K562 (cell line): ENCODE results near the gene ITGBL1. TPM values are rescaled to one million over a fixed set of nuclear protein-coding genes. Genes with fewer than 3 reads are reported as not detected.

Experiments used
- ATAC-seq: fragments of 200-7000 bp; cut with Tn5 transposase; 3 replicates; pipeline ENCODE4 v1.9.1; 2020; ENCODE audit warnings: moderate library complexity
- BruUV-seq: library from RNA; stranded (reverse); fragments of 400-500 nt; replicated peaks from 2 replicates; lab custom pipeline; 2021; lab: Mats Ljungman, UMichigan
- CTCF ChIA-PET: fragments of 300-600 bp; formaldehyde crosslinking; extraction: SDS; loops from one replicate; lab custom pipeline; 2021; ENCODE audit warnings: low intra/inter-chr PET ratio; lab: Yijun Ruan, JAX
- POLR2A ChIA-PET: fragments of 300-600, 350-650 bp; sonication (Branson Sonifier 250); formaldehyde crosslinking; extraction: SDS; loops from one replicate; lab custom pipeline; 2021; ENCODE audit warnings: antibody characterized with exemption, inconsistent platforms; lab: Yijun Ruan, JAX
- DNase-seq, 4 experiments: peaks; one replicate each; pipeline versions ENCODE4 v3.0.0 to v3.0.0-alpha.2; 2011 to 2018; ENCODE audit warnings: low spot score in 3 of 4, mixed read lengths in 3 of 4; ENCODE audit errors: extremely low read depth in 1 of 4
- FAIRE-seq: peaks from 2 replicates; lab custom pipeline; 2011; peaks lifted over from hg19 to GRCh38; lab: Jason Lieb, UNC
- H2AFZ ChIP-seq: 2 replicates; pipeline ENCODE4 v1.6.0; 2011; ENCODE audit warnings: low read depth, low read length, control low read depth, inconsistent platforms
- H3K27ac ChIP-seq: fragments of 200-600 bp; 3 replicates; pipeline ENCODE4 v1.8.0; 2011; ENCODE audit warnings: low read depth, mild to moderate bottlenecking, control low read depth, inconsistent platforms, low read length, moderate library complexity, mixed read lengths; ENCODE audit errors: extremely low read depth
- H3K27me3 ChIP-seq, 2 experiments: fragments of 300-600 bp in 1 of 2; 2 replicates in 1 of 2; 3 replicates in 1 of 2; pipeline versions ENCODE4 v1.6.0 to v1.8.0; 2011; ENCODE audit warnings: inconsistent platforms in 2 of 2, low read length in 2 of 2, mild to moderate bottlenecking in 1 of 2, mixed read lengths in 1 of 2, moderate library complexity in 1 of 2; ENCODE audit not compliant: control insufficient read depth in 2 of 2, insufficient read depth in 2 of 2
- H3K36me3 ChIP-seq: fragments of 300-600 bp; 3 replicates; pipeline ENCODE4 v1.8.0; 2011; ENCODE audit warnings: mild to moderate bottlenecking, low read length, inconsistent platforms; ENCODE audit not compliant: control insufficient read depth, insufficient read depth
- H3K4me1 ChIP-seq, 2 experiments: fragments of 200-600 bp in 1 of 2; replicated peaks in 1 of 2; 2 replicates in 1 of 2; 3 replicates in 1 of 2; pipeline versions ENCODE4 v1.5.1 to v1.8.0; 2011; ENCODE audit warnings: inconsistent platforms in 2 of 2, low read length in 2 of 2, mild to moderate bottlenecking in 1 of 2, mixed read lengths in 1 of 2, moderate library complexity in 1 of 2; ENCODE audit not compliant: control insufficient read depth in 2 of 2, insufficient read depth in 2 of 2
- H3K4me2 ChIP-seq: 2 replicates; pipeline ENCODE4 v1.6.1; 2011; ENCODE audit warnings: low read length, control low read depth, inconsistent platforms, mixed read lengths; ENCODE audit not compliant: insufficient read depth
- H3K4me3 ChIP-seq: fragments of 200-600 bp; sonication (generic), shearing (Covaris generic); 2 replicates; pipeline ENCODE4 v1.5.1; 2016; ENCODE audit warnings: control low read depth, inconsistent platforms
- H3K79me2 ChIP-seq: fragments of 200-600 bp; 3 replicates; pipeline ENCODE4 v1.8.0; 2011; ENCODE audit warnings: low read length, inconsistent platforms; ENCODE audit not compliant: control insufficient read depth, insufficient read depth
- H3K9ac ChIP-seq, 2 experiments: 2 replicates each; pipeline versions ENCODE4 v1.6.0 to v1.6.1; 2011; ENCODE audit warnings: low read depth in 2 of 2, low read length in 2 of 2, control low read depth in 1 of 2, inconsistent platforms in 1 of 2, mild to moderate bottlenecking in 1 of 2, mixed read lengths in 1 of 2; ENCODE audit not compliant: insufficient read depth in 1 of 2
- H3K9me1 ChIP-seq: one replicate; pipeline ENCODE4 v1.6.0; 2011; ENCODE audit warnings: inconsistent platforms, mild to moderate bottlenecking, low read length, moderate library complexity; ENCODE audit not compliant: control insufficient read depth, insufficient read depth
- H3K9me3 ChIP-seq: replicated peaks from 2 replicates; pipeline ENCODE4 v1.5.1; 2011; ENCODE audit warnings: low read depth, low read length, inconsistent platforms; ENCODE audit not compliant: control insufficient read depth, insufficient read depth
- H4K20me1 ChIP-seq: replicated peaks from 2 replicates; pipeline ENCODE4 v1.6.1; 2011; ENCODE audit warnings: low read length, inconsistent platforms, mixed read lengths; ENCODE audit not compliant: control insufficient read depth, insufficient read depth
- E2F1 ChIP-seq: sonication (generic); formaldehyde crosslinking; IDR thresholded peaks from 2 replicates; pipeline ENCODE4 v1.8.1; 2023; ENCODE audit warnings: mild to moderate bottlenecking, missing genetic modification reagents, moderate library complexity
- MTA2 ChIP-seq: fragments of 450-650 bp; IDR thresholded peaks from 2 replicates; pipeline ENCODE4 v1.6.1; 2016; ENCODE audit warnings: low read depth
- SAFB ChIP-seq: fragments of 200-400 bp; formaldehyde crosslinking; IDR thresholded peaks from 2 replicates; pipeline ENCODE4 v1.6.1; 2017; ENCODE audit warnings: low read depth, low read length, borderline replicate concordance
- ZNF143 ChIP-seq: sonication (generic); formaldehyde crosslinking; IDR thresholded peaks from 2 replicates; pipeline ENCODE4 v1.9.0; 2022; ENCODE audit warnings: mild to moderate bottlenecking, missing genetic modification reagents
- ZNF197 ChIP-seq: fragments of 200-800 bp; sonication (Bioruptor generic); IDR thresholded peaks from 2 replicates; pipeline ENCODE4 v1.6.1; 2016; ENCODE audit warnings: low read depth, missing genetic modification characterization, missing compliant biosample characterization
- WGBS: fragments of 100-300 bp; shearing (Covaris generic); methylation state at CpG from one replicate; pipeline ENCODE4 v1.1.6; 2016; ENCODE audit warnings: low coverage, mixed read lengths; ENCODE audit not compliant: insufficient coverage; ENCODE audit errors: missing lambda C conversion rate; 5-methylcytosine and 5-hydroxymethylcytosine counted together
- in situ Hi-C: fragments of 300-500 bp; cut with MboI; formaldehyde crosslinking; loops from 4 replicates; pipeline ENCODE4 v1.15.0; 2018; ENCODE audit warnings: inconsistent platforms, mixed read lengths
- intact Hi-C: fragments of 100-400 bp; cut with micrococcal nuclease; formaldehyde crosslinking; loops from 2 replicates; pipeline ENCODE4 v1.14.2; 2022
- polyA plus RNA-seq, 8 experiments: library from polyadenylated mRNA; depleted of rRNA in 4 of 8; stranded (reverse) in 5 of 8; unstranded in 3 of 8; fragments of >200 nt; fragmentation: Nextera tagmentation in 2 of 8; fragmentation: Illumina TruSeq in 1 of 8; extraction: Ambion mirVana in 2 of 8; extraction: Trizol in 1 of 8; gene quantifications; 2 replicates each; pipeline versions ENCODE4 v1.2.1 to v1.2.3, GENCODE V29; 2011 to 2014; ENCODE audit warnings: inconsistent platforms in 1 of 8, missing spikeins in 1 of 8
- total RNA-seq, 7 experiments: library from RNA; depleted of rRNA in 6 of 7; stranded (reverse); fragments of >200 nt in 6 of 7; fragmentation: Illumina TruSeq in 2 of 7; extraction: Trizol in 2 of 7; gene quantifications; 2 replicates each; pipeline versions ENCODE4 v1.2.1 to v1.2.3, GENCODE V29; 2011 to 2021; ENCODE audit warnings: low replicate concordance in 1 of 7
- TF ChIP-seq, protein P1 (sequence below): fragments of 450-650 bp; conservative IDR thresholded peaks from 2 replicates; pipeline ENCODE4 v1.6.1; 2016; ENCODE audit warnings: missing genetic modification characterization, low read depth, mild to moderate bottlenecking, control low read depth, missing compliant biosample characterization

Gene ITGBL1
- total and polyA plus RNA-seq, 9 of the 15 experiments (the other 6 are each of a cell fraction or from before 2014, with no cell fraction given), result 0.04 to 0.73 (median 0.32) TPM; not detected in 1

GRCh38 chr13:101572456-101572855 is 120.0 kb downstream of the ITGBL1 start:
- Histone ChIP-seq H3K27me3 (no peaks in the 10 kb centered on the region), H3K4me3 (no peak overlapping the region), H4K20me1 (no peaks in the 10 kb centered on the region), H3K9ac (no peak overlapping the region), H3K36me3 (no peaks in the 10 kb centered on the region), H3K4me1 (no peaks in the 10 kb centered on the region), H2AFZ (no peak overlapping the region), H3K79me2 (no peaks in the 10 kb centered on the region), H3K27ac (no peak overlapping the region), H3K4me2 (no peak overlapping the region), H3K9me3 (no peaks in the 10 kb centered on the region), H3K9me1 (no peaks in the 10 kb centered on the region)
- FAIRE-seq (no peak), DNase-seq (no peak), ATAC-seq (no peak)
- BruUV-seq, result no TSS peak
- in situ Hi-C loops (no loop called here), intact Hi-C loops (no loop called here)
- WGBS, result 0% methylated on average over 4 of the region's 5 CpGs
- TF ChIP-seq MTA2, result no peak
- ChIA-PET POLR2A (no interaction called here), CTCF (no interaction called here)

DNA sequence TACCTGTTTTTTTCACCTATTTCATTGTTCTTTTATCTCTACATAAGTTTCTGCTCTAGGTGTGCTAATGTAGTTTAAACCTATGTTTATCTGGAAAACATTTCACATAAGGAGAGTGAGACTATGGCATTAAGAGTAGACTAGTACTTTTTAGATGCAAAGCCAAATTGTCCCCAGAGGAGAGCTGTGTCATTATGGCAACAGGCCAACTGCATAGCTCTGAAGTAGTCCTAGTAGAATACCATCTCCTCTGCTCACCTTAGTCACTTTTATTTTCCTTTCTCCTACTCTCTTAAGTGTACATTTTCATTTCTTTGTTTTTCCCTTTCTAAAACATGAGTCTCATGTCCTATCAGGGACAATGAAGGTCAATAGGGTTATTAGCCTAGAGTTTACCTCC is 123.1 kb downstream of the ITGBL1 start:
- FAIRE-seq, result no peak
- H3K27ac ChIP-seq, result no peak overlapping the region

More for the DNA sequence above, 123.1 kb downstream of the ITGBL1 start:
- BruUV-seq, result no TSS peak
- Histone ChIP-seq H3K4me3 (no peak overlapping the region), H3K9me3 (no peaks in the 10 kb centered on the region), H3K27me3 (no peaks in the 10 kb centered on the region), H3K9ac (no peak overlapping the region), H4K20me1 (no peaks in the 10 kb centered on the region), H3K4me2 (no peak overlapping the region), H3K9me1 (no peaks in the 10 kb centered on the region)
- in situ Hi-C loops, result no loop called here
- intact Hi-C loops, result no loop called here
- no peak for ATAC-seq
- TF ChIP-seq ZNF143 (no peak), E2F1 (CRISPR knock-in tag) (no peak), ZNF197 (CRISPR knock-in tag) (no peak), SAFB (no peak)
- TF ChIP-seq, protein P1, sequence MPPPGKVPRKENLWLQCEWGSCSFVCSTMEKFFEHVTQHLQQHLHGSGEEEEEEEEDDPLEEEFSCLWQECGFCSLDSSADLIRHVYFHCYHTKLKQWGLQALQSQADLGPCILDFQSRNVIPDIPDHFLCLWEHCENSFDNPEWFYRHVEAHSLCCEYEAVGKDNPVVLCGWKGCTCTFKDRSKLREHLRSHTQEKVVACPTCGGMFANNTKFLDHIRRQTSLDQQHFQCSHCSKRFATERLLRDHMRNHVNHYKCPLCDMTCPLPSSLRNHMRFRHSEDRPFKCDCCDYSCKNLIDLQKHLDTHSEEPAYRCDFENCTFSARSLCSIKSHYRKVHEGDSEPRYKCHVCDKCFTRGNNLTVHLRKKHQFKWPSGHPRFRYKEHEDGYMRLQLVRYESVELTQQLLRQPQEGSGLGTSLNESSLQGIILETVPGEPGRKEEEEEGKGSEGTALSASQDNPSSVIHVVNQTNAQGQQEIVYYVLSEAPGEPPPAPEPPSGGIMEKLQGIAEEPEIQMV (tag), result no peak
- TF ChIP-seq, all 486 proteins: peak for 0
- ChIA-PET POLR2A (no interaction called here), CTCF (no interaction called here)
- H3K79me2 ChIP-seq, result no peaks in the 10 kb centered on the region
- H2AFZ ChIP-seq, result no peak overlapping the region
- no peaks in the 10 kb centered on the region for H3K36me3 ChIP-seq
- H3K4me1 ChIP-seq, result no peaks in the 10 kb centered on the region
- DNase-seq, result no peak
